ENCODE data around the gene FBXL7.

Gene FBXL7

DNA sequence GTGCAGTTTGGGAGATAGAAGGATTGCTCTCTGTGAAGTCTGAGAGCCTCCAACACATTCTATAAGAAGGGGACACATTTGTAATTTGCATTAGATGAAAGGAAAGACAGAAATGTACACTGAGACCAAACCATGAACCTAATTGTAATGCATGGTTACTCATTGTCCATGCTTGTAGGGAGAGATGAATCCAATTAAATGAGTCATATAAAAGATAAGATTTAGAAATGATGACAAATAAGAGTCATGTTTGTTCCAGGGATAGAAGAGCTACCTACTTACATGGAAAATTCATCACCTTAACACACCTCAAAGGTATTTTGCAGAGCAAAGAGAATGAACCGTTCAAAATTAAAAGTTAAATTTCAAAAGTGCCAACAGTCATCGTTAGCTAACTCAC, 85.1 kb downstream of the FBXL7 start:
- no peak for DNase-seq

DNA sequence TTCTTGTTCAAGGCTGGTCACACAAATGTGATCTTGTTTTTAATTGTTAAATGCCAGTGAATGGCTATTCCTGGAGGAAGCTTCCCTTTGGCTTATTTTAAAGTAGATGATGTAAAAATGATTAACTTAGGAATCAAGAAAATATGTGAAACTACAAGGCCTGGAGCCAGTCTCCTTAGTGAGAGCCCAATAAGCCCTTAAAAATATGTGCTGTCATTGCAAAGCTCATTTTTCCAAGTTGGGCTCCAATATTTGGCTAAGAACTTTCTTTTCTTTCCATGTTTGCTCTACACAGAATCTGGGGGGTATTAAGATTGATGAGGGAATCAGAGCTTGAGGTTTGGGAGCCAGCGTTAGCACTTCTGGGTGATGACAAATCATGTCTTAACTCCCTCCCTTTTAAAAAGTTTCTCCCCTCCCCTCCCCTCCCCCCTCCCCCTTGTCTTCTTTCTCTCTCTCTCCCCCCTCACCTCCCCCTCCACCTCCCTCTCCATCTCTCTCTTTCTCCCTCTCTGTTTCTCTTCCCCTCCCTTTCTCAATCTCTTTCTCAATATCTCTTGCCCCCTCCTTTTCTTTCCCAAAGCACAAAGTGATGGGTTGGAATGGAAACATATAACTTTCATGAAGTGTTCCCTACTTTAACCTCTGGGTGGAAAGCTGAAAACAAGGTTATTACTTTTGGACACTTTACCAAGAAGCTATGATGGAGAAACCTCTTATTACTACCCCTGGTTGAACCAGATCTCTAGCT, 86.0 kb downstream of the FBXL7 start:
- DNase-seq = no peak

DNA sequence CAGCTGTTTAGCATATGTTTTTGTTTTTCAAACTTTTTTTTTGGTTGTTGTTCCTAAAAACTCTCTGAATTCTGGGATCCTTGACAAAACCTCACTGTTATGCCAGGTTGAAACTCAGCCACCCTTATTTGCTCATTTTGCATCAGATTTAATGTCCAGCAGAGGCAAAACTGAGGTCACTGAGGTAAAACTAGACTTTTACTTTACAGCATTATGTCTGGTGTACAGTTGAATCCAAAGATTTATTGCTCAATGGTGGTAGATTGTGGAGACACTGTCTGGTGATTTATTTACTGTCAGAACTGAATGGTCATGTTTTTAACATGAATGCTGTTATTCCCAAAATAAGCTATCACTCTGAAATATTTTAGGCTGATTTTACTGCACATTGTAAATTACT, 87.9 kb downstream of the FBXL7 start:
- no peak for DNase-seq

DNA sequence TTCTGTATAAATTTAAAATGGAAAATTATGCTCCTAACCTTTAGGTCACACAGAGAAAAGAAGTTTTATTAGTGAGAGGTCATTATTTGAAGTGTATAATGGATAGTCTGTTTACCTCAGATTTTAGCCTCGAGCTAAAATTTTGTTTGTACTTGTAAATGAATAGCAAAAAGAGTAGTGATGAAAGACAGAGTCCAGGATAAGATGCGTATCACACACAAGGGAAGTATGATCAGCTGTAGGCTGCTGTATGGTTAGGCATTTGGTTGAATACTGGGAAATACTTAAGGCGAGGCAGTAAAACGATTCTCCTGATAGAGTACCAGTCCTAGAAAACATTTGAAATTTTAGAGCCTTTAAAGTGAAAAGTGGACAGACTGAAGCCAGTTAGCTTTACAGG, 92.7 kb downstream of the FBXL7 start:
- no peak for DNase-seq

DNA sequence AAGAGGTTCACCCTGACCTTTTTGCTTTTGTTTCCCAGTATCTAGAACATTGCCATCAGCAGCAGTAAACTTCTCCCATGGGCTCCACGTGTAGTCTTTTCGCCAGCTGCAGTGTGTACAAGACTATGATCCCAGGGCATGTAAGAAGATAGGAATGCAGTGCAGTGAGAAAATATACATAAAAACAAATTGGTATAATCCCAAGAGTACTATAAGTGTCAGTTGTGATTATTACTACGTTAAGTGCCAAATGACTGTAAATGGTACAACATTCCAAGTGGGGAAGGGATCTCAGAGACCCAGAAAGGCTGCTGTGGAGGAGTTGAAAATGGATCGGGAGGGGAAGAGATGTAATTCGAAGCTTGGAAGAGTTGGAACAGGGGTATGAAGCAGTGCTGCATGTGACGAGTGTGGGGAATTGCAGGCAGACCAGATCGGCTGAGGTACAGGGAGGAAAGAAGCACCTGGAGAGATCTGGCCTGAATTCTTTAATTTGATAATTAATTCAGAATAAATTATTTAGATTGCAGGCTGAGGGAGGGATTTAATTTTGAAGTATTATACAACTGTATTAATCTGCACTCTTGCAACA, 95.1 kb downstream of the FBXL7 start:
- DNase-seq = no peak

DNA sequence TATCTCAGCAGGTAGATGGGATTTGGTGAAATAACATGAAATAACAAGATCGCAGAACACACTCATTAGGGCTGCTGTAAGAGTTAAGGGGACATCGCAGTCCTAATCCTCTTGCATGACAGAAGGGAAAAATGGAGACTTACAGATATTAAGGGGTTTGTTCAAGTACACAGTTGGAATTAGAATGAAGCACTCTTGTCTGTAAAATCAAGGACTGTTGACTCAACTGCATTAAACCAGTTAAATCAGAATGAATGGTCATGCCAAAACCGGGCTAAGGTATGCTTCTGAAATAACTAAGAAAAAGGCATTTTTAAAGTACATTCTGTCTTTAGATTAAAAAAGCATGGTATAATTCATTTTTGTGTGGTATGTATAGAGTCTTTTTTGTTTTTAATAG, 95.9 kb downstream of the FBXL7 start:
- DNase-seq = no peak

DNA sequence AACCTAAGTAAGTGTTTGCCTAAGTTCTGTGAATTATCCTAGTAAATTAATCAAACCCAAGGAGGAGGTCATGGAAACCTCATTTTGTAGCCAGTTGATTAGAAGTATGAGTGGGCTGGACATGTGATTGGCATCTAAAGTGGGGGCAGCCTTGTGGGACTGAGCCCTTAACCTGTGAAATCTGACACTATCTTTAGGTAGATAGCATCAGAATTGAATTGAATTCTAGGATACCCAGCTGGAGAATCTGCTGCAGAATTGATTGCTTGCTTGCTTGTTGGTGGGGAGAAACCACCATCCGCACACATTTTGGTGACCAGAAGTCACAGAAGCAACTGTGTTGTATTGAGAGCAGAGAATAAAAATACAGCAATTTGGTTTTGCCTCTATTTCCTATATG, 97.0 kb downstream of the FBXL7 start:
- DNase-seq = no peak

DNA sequence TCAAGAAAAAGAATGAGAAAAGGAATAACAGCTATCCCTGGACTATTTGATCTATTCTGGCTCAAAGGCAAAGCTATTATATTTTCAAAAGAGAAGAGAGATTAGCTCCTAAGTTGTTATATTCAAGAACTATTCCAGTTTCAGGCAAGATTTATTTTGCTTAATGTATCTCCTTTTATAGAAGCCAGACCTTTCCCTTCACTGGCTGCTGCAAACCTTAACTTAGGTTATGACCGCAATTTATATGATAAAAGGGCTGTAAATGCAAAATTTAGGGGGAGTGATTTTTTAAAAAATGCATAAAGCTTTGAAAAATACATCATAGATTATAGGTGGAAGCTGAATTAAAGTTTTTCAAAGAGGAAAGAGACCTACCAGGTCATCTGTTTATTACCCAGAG, 97.8 kb downstream of the FBXL7 start:
- no peak for DNase-seq

- no peak for DNase-seq
Measured at GRCh38 chr5:15598294-15598902, 98.4 kb downstream of the FBXL7 start.

- no peak for DNase-seq
Measured at GRCh38 chr5:15600035-15600434, 100.1 kb downstream of the FBXL7 start.

DNA sequence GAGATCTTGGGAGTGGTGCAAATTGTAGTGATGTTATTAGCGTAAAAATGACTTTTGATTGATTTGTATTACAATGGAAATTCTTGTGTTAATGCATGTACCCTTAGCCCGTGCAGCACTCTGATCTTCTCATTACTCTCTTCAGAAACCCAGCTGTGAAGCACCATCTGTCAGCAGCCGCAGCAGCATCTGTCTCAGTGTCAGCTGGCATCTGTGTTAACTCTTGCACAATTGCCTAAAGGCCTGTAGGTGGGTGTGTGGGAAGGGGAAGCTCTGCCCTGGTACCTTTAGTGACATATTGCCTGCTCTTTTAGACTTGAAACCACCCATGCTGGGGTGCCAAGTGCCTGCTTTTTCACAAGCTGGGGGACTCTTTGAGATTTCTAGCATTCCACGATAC, 101.3 kb downstream of the FBXL7 start:
- no peak for DNase-seq

DNA sequence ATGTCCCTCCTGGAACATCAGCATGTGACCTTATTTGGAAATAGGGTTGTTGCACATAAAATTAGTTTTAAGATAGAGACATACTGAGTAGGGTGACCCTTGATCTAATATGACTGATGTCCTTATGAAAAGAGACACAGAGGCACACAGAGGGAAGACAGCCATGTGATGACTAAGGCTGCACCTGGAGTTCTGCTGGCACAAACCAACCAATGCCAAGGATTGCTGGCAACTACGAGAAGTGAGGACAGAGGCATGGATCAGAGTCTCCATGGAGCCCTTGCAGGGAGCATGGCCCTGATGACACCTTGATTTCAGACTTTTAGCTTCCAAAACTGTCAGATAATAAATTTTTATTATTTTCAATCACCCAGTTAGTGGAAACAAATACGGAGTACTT, 101.9 kb downstream of the FBXL7 start:
- DNase-seq = no peak

DNA sequence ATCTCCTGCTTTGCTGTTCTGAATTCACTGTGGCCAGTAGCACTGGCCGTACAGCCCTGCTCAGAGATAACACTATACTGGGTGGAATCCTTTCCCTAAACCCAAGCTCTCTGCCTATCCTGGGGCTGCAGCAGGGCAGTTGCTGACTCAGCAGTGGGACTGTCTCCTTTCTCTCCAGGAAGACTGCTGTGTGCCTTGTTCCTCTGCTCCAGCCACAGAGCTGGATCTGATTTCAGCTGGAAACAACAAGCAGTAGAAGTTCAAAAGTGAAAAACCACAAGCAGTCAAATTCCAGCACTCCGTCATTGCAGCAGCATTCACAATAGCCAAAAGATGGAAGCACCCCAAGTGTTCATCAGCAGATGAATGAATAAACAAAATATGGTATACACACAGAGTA, 105.0 kb downstream of the FBXL7 start:
- DNase-seq = no peak

GRCh38 chr5:15606197-15606596, 106.2 kb downstream of the FBXL7 start:
- DNase-seq = no peak

DNA sequence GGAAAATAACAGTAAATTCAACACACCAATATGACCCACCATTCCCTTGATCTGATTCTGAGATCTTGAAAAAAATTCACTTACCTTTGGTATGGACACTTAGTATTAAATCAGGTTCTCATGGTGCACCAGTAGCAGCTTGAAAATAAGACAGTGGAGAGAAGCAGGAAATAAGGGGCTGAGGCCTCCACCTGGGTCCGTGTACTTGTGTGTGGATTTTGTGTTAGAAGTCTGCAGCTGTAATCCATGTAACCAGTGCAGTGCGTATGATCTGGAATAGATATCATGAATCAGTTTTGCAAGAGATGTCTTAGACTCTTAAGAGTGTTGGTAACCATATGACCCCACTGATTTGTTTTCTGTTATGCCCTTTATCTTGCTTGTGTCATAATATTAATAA, 107.1 kb downstream of the FBXL7 start:
- DNase-seq = no peak

GRCh38 chr5:15609076-15609725, 109.2 kb downstream of the FBXL7 start:
- DNase-seq = no peak

DNA sequence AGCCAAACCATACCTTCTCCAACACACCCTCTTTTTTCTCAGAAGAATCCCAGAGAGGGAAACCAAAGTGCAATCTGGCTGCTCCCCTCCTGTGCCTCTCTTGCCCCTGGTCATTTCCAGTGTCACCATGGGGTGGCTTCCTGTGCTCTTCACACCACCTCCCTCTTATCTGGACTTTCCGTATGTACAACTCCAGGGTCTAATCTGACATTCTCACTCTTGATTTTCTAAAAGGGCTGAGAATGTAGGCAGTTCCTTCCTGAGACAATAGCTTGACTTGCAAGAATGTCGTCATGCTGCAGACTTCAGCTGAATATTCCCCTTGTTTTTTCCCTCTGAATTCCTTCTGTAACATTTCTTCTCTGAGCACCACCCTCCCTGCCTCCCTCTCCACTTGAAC, 110.2 kb downstream of the FBXL7 start:
- no peak for DNase-seq

DNA sequence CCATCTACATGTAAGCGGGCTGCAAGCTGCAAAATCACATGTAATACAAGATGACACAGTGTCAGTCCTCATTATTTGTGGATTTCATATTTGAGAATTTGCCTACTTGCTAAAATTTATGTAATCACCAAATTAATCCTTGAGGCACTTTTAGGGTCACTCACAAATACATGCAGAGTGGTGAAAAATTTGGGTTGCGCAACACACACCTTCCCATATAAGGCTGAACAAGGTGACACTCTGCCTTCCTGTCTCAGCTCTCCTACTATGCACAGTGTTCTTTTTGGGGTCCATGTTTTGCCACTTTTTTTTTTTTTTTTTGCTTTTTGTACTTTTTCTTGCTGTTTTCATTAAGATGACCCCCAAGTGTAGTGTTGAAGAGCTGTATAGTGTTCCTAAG, 111.0 kb downstream of the FBXL7 start:
- DNase-seq = no peak

DNA sequence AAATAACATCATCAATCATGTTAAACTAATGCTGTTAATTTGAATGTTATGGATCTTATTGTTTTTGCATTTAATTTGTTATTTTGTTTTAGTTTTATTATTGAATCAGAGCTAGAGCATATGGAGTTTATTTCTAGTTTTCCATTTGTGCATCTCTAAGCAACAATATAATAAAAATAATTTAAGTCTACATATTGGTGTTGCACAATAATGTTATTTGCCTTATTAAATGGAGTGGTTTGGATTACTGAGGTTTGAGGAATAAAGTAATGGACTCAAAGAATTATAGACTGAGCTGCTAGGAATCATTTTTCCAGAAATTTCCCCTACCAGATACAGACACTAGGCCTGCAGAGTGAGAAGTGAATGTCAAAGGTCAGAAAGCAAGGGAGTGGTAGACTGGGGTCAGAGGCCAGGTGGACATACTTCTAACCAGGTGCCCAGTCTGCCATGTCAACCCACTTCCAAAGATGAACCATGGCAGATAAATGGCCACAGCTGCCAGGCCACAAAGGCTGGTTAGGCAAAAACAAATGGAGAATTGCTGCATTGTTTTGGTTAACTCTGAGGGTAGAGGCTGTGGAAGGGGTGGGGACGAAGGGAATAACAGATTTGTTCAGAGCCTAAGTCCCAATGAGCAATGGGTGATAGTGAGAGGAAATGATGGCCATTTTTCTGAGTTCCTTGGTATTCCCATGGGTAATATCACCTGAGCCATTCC, 113.1 kb downstream of the FBXL7 start:
- DNase-seq = no peak

DNA sequence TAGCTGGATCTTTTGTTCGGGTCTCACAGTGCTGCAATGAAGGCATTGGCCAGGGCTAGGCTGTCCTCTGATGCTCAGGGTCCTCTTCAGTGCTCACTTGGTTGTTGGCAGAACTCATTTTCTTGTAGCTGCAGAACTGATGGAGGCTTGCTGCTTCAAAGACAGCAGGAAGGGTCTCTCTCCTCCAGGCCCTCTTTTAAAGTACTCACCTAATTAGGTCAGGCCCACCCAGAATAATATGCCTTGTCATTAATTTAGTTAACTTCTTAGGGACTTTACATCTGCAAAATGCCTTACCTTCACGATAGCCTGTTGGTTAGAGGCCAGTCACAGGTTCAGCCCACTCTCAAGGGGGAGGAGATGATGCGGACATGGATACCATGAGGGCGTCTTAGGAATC, 114.7 kb downstream of the FBXL7 start:
- DNase-seq = no peak

DNA sequence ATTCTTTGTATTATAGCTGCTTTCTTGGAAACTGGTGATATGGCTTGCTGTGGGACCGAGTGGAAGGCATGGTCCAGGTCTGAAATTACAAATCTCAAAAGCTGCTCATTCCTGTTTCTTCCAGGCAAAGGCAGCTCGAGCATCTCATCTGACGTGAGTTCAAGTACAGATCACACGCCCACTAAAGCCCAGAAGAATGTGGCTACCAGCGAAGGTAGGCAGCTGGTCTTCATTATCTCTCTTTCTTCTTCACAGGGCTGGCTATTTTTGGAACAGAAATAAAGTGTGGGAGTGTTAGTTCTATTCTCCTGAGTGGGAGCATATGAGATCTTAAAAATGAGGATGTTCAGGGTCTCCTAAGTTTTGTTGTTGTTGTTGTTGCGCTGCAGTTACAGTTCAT, 115.9 kb downstream of the FBXL7 start:
- no peak for DNase-seq

- DNase-seq = no peak
Measured at GRCh38 chr5:15618938-15619337, 119.0 kb downstream of the FBXL7 start.

DNA sequence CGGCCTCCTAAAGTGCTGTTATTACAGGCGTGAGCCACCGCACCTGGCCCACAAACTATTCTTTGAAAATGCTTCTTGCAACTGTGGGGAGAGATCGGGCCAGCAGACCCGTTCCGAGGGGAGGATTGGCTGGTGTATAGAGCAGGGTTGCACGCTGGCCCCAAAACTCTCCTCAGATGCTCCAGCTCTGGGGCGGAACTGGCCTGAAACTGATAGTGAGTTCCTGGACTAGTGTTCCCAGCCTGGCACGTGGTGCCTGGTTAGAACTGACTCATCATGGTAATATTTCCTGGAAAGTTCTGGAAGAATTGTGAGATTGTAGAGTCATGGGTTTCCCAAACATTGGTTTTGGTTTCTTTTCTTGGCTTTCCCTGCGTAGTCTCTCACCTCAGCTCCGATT, 120.5 kb downstream of the FBXL7 start:
- no peak for DNase-seq

DNA sequence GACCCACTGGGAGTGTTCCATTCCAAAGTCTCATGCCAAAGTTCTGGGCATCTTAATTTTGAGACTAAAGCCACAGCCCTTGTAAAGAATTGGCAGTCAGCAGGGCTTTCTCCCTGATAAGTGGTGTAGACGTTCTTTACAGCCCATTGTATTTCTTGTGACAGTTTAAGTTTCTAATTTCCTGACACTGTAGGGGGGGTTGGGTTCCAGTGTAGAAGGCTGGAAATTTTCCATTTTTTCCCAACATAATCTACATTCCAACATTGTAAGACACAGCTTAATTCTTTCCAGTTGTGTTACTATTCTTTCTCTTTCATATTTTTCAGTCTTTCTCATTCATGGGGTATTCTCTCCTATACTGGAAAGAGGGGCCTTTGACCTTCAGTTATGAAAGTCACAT, 121.1 kb downstream of the FBXL7 start:
- no peak for DNase-seq

All from kidney glomerular epithelial cell (primary cell).